HepG2 (cell line): ENCODE measurements around the gene C16orf86. TPM values are rescaled to one million over a fixed set of nuclear protein-coding genes. Genes with fewer than 3 reads are reported as not detected.

Experiments
- polyA plus RNA-seq, 8 experiments: library from polyadenylated mRNA; depleted of rRNA in 3 of 8; stranded (reverse) in 7 of 8; unstranded in 1 of 8; fragments of >200 nt; fragmentation: Illumina TruSeq in 4 of 8; extraction: Trizol in 4 of 8; gene quantifications; 2 replicates each; pipeline versions ENCODE4 v1.2.1 to v1.2.3, GENCODE V29; 2011 to 2016; ENCODE audit warnings: low read depth in 4 of 8, missing spikeins in 1 of 8, mixed read lengths in 1 of 8; ENCODE audit not compliant: insufficient read depth in 1 of 8
- total RNA-seq, 5 experiments: library from RNA; depleted of rRNA; stranded (reverse); fragments of >200 nt; fragmentation: Illumina TruSeq; extraction: Trizol; gene quantifications; 2 replicates each; pipeline ENCODE4 v1.2.3, GENCODE V29; 2016; ENCODE audit warnings: low read depth in 1 of 5

The C16orf86 gene
- total and polyA plus RNA-seq, 2 of the 13 experiments (the other 11 are each of a cell fraction or from before 2014, with no cell fraction given) = 1.5 to 3.1 TPM

Other genes starting within 250 kb of the C16orf86 start
- 6.7 and 13.6 TPM in 2 replicates for gene HSD11B2, start 235.7 kb upstream of the C16orf86 start, total RNA-seq (2016; rRNA removed; fragmentation: Illumina TruSeq; extraction: Trizol)
- 8.9 and 11.9 TPM in 2 replicates for gene HSD11B2, start 235.7 kb upstream of the C16orf86 start, polyA plus RNA-seq (2011; rRNA removed)
- 49.5 and 51.1 TPM in 2 replicates for gene ATP6V0D1, start 185.7 kb upstream of the C16orf86 start, total RNA-seq (2016; rRNA removed; fragmentation: Illumina TruSeq; extraction: Trizol)
- 54.2 and 61.3 TPM in 2 replicates for gene ATP6V0D1, start 185.7 kb upstream of the C16orf86 start, polyA plus RNA-seq (2011; rRNA removed)
- not detected in 2 replicates for gene AGRP, start 183.3 kb upstream of the C16orf86 start, total RNA-seq (2016; rRNA removed; fragmentation: Illumina TruSeq; extraction: Trizol)
- gene AGRP, start 183.3 kb upstream of the C16orf86 start, polyA plus RNA-seq (2011; rRNA removed) = not detected in 2 replicates
- gene RIPOR1, start 138.0 kb upstream of the C16orf86 start, total RNA-seq (2016; rRNA removed; fragmentation: Illumina TruSeq; extraction: Trizol) = 4.6 and 11.2 TPM in 2 replicates
- 5.7 and 8.1 TPM in 2 replicates for gene RIPOR1, start 138.0 kb upstream of the C16orf86 start, polyA plus RNA-seq (2011; rRNA removed)
- 37.5 and 59.3 TPM in 2 replicates for gene CTCF, start 104.3 kb upstream of the C16orf86 start, total RNA-seq (2016; rRNA removed; fragmentation: Illumina TruSeq; extraction: Trizol)
- gene CTCF, start 104.3 kb upstream of the C16orf86 start, polyA plus RNA-seq (2011; rRNA removed) = 19.5 and 20.8 TPM in 2 replicates
- gene CARMIL2, start 21.7 kb upstream of the C16orf86 start, total RNA-seq (2016; rRNA removed; fragmentation: Illumina TruSeq; extraction: Trizol) = 0.91 and 1.3 TPM in 2 replicates
- 2.7 and 3.9 TPM in 2 replicates for gene CARMIL2, start 21.7 kb upstream of the C16orf86 start, polyA plus RNA-seq (2011; rRNA removed)
- 26.1 and 32.6 TPM in 2 replicates for gene ACD, start 6.6 kb upstream of the C16orf86 start, total RNA-seq (2016; rRNA removed; fragmentation: Illumina TruSeq; extraction: Trizol)
- gene ACD, start 6.6 kb upstream of the C16orf86 start, polyA plus RNA-seq (2011; rRNA removed) = 37.1 and 38.3 TPM in 2 replicates
- 3.0 and 4.3 TPM in 2 replicates for gene PARD6A, start 5.9 kb upstream of the C16orf86 start, total RNA-seq (2016; rRNA removed; fragmentation: Illumina TruSeq; extraction: Trizol)
- gene PARD6A, start 5.9 kb upstream of the C16orf86 start, polyA plus RNA-seq (2011; rRNA removed) = 3.5 and 3.6 TPM in 2 replicates
- 20.8 and 21.4 TPM in 2 replicates for gene ENKD1, start 64 bp upstream of the C16orf86 start, total RNA-seq (2016; rRNA removed; fragmentation: Illumina TruSeq; extraction: Trizol)
- gene ENKD1, start 64 bp upstream of the C16orf86 start, polyA plus RNA-seq (2011; rRNA removed) = 10.8 and 12.2 TPM in 2 replicates
- gene GFOD2, start 52.5 kb downstream of the C16orf86 start, total RNA-seq (2016; rRNA removed; fragmentation: Illumina TruSeq; extraction: Trizol) = 17.2 and 17.6 TPM in 2 replicates
- gene GFOD2, start 52.5 kb downstream of the C16orf86 start, polyA plus RNA-seq (2011; rRNA removed) = 11.1 and 12.8 TPM in 2 replicates
- gene RANBP10, start 139.7 kb downstream of the C16orf86 start, total RNA-seq (2016; rRNA removed; fragmentation: Illumina TruSeq; extraction: Trizol) = 8.5 and 9.2 TPM in 2 replicates
- 22.7 and 24.5 TPM in 2 replicates for gene RANBP10, start 139.7 kb downstream of the C16orf86 start, polyA plus RNA-seq (2011; rRNA removed)
- gene TSNAXIP1, start 140.1 kb downstream of the C16orf86 start, total RNA-seq (2016; rRNA removed; fragmentation: Illumina TruSeq; extraction: Trizol) = 0.10 and 0.86 TPM in 2 replicates
- gene TSNAXIP1, start 140.1 kb downstream of the C16orf86 start, polyA plus RNA-seq (2011; rRNA removed) = 0.37 and 0.61 TPM in 2 replicates
- gene THAP11, start 175.5 kb downstream of the C16orf86 start, total RNA-seq (2016; rRNA removed; fragmentation: Illumina TruSeq; extraction: Trizol) = 53.4 and 53.8 TPM in 2 replicates
- 44.2 and 45.5 TPM in 2 replicates for gene THAP11, start 175.5 kb downstream of the C16orf86 start, polyA plus RNA-seq (2011; rRNA removed)
- gene NUTF2, start 180.1 kb downstream of the C16orf86 start, total RNA-seq (2016; rRNA removed; fragmentation: Illumina TruSeq; extraction: Trizol) = 214 and 224 TPM in 2 replicates
- 168 and 198 TPM in 2 replicates for gene NUTF2, start 180.1 kb downstream of the C16orf86 start, polyA plus RNA-seq (2011; rRNA removed)
- gene CENPT, start 180.9 kb downstream of the C16orf86 start, total RNA-seq (2016; rRNA removed; fragmentation: Illumina TruSeq; extraction: Trizol) = 24.8 and 43.3 TPM in 2 replicates
- gene CENPT, start 180.9 kb downstream of the C16orf86 start, polyA plus RNA-seq (2011; rRNA removed) = 40.9 and 51.3 TPM in 2 replicates
- gene EDC4, start 206.2 kb downstream of the C16orf86 start, total RNA-seq (2016; rRNA removed; fragmentation: Illumina TruSeq; extraction: Trizol) = 53.4 and 59.1 TPM in 2 replicates
- gene EDC4, start 206.2 kb downstream of the C16orf86 start, polyA plus RNA-seq (2011; rRNA removed) = 51.4 and 65.8 TPM in 2 replicates
- 0.53 TPM in 1 of 2 replicates, not detected in the other for gene NRN1L, start 218.1 kb downstream of the C16orf86 start, total RNA-seq (2016; rRNA removed; fragmentation: Illumina TruSeq; extraction: Trizol)
- gene NRN1L, start 218.1 kb downstream of the C16orf86 start, polyA plus RNA-seq (2011; rRNA removed) = 1.2 and 1.3 TPM in 2 replicates
- gene PSKH1, start 226.4 kb downstream of the C16orf86 start, total RNA-seq (2016; rRNA removed; fragmentation: Illumina TruSeq; extraction: Trizol) = 8.4 and 12.9 TPM in 2 replicates
- 19.1 and 45.7 TPM in 2 replicates for gene PSKH1, start 226.4 kb downstream of the C16orf86 start, polyA plus RNA-seq (2011; rRNA removed)